ENCODE measurements around the gene PLCD4.
A peak's percentile ranks its signal among the peaks of the same experiment; 100 is the strongest.

Gene PLCD4

GRCh38 chr2:218622606-218623365 lies 15.1 kb downstream of the PLCD4 start:
- no peak for DNase-seq

- no peak for DNase-seq
Measured at GRCh38 chr2:218623366-218623705, 15.6 kb downstream of the PLCD4 start.

- DNase-seq, result no peak
Measured at GRCh38 chr2:218626369-218626768, 18.7 kb downstream of the PLCD4 start.

DNA sequence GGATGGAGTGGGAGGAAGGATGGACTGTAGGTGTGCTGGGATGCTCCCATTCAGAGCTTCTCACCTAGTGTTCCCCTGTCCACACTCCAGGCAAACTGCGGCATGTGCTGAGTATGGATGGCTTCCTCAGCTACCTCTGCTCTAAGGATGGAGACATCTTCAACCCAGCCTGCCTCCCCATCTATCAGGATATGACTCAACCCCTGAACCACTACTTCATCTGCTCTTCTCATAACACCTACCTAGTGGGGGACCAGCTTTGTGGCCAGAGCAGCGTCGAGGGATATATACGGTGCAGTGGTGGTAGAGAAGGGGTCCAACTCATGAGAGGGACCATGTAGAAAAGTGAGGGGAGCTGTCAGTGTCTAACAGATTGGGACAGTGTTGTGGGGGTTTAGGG lies 20.2 kb downstream of the PLCD4 start:
- no peak for DNase-seq

DNA sequence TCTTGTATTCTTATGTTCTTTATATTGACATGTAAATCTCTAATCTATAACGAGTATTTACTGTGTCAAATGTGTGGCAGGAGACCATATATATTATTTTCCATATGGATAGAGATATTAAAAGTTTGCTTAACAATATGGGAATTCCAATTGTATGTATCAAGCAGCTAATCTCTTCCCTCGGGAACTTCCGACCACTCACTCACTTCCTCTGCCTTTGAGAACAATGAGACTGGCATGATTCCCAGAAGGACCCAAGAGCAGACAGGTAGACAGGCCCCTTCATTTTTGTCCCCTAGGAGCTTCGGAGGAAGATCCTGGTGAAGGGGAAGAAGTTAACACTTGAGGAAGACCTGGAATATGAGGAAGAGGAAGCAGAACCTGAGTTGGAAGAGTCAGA lies 24.1 kb downstream of the PLCD4 start:
- DNase-seq, result no peak

DNA sequence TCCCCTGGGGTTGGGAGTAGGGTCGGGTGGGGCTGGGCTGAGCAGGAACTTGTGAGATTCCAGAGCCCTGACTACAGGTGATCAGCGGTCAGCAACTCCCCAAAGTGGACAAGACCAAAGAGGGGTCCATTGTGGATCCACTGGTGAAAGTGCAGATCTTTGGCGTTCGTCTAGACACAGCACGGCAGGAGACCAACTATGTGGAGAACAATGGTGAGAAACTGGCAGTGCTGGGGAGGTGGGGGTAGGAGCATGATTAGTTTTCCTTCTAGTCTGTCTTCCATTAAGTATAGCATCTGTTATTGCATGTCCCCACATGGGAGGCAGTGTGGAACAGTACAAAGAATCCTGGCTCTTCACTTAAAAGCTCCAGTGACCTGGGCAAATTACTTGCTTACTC lies 28.0 kb downstream of the PLCD4 start:
- no peak for DNase-seq

DNA sequence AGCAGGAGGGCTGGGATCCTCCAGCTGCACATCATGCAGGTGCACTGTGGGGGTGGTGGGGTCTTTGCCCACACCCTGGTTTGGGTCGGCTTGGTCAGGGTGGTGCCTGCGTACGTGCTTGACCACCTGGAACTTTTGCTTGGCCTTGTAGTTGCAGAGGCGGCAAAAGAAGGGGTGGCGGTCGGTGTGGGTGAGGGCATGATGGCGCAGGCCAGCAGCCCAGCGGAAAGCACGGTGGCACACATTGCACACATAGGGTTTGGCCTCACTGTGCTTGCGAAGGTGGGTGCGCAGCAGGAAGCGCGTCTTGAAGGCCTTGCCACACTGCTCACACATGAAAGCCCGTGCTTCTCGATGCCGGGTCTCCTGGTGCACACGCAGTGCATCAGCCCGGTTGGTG lies 30.7 kb downstream of the PLCD4 start:
- no peak for DNase-seq

DNA sequence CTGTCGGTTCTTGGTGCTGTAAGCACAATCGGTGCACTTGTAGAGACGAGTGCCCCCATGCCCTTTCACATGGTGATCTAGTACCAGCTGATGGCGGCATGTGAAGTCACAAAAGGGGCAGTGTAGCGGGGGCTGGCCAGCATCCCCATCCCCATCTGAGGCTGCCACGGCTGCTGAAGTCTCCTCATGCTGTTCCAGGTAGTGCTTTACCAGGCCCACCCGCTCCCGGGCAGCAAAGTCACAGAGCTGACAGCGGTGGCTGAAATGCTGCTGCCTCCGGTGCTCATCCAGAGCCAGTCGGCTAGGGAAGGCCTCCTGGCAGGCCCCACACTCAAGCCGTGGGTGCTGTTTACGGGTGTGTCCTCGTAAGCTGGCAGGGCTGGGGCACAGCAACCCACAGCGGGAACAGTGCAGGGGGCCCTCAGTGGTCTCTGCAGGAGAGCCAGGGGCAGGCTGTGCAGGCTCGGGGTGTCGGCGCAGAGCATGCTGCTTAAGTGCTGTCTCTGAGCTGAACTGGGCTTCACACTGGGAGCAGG lies 34.5 kb downstream of the PLCD4 start:
- DNase-seq, result no peak

GRCh38 chr2:218642786-218643185 lies 35.1 kb downstream of the PLCD4 start:
- DNase-seq, result no peak

DNA sequence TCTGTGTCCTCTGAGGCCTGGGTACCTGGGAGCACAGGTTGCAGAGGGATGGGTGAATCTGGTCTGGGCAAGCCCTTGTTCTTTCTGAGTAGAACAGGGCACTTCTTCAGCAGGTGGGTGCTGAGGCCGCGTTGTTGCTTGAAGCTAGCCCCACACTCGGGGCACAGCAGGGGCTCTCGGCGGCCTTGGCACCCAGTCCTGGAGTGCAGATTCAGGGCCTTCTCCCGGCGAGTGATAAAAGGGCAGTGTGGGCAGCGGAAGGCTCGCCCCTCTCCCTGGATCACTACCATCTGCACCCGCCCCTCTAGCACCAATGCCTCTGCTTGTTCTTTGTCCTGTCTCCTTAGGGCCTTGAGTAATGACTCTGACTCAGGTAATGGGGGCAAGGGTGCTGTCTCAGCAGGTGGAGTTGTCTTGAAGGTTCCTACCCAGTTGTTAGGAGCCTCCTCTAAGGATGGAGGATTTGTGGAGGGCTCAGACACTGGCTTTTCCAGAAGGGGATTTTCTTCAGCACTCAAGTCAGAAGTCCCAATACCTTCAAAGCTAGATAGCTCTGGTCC lies 36.1 kb downstream of the PLCD4 start:
- no peak for DNase-seq

GRCh38 chr2:218644721-218645120 lies 37.0 kb downstream of the PLCD4 start:
- DNase-seq, result no peak

DNA sequence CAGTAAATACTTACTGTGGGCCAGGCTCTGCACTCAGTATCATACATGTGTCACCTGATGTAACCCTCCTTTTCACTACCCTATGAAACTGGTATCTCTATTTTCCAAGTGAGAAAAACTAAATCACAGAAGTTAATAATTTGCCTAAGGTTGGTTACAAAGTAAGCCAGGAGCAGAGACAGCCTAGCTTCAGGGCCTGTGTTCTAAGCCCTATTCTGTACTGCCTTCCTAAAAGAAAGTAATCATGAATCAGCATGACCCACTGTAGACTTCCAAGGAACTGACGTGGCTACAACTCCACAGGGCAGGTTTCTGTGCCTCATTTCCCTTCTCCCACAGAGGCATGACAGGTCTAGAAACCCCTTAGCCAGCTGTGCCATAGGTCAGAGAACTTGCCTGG lies 37.4 kb downstream of the PLCD4 start:
- no peak for DNase-seq

- DNase-seq, result peak; percentile 14 to 27
Measured at GRCh38 chr2:218648088-218648786, 40.5 kb downstream of the PLCD4 start.

DNA sequence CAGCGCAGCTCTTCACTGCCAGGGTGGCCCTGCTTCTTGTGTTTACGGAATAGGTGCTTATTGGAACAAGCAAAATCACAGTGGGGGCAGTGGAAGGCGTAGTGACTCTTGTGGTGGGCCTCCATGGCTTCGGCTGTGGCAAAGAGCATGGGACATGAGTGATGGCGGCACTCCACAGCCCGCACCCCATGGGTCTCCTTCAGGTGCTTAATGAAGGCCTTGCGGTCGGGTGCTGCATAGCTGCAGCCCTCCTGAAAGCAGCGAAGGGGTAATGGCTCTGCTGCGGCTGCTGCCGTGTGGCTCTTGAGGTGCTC lies 41.0 kb downstream of the PLCD4 start:
- no peak for DNase-seq

GRCh38 chr2:218655751-218656150 lies 48.1 kb downstream of the PLCD4 start:
- DNase-seq, result no peak

DNA sequence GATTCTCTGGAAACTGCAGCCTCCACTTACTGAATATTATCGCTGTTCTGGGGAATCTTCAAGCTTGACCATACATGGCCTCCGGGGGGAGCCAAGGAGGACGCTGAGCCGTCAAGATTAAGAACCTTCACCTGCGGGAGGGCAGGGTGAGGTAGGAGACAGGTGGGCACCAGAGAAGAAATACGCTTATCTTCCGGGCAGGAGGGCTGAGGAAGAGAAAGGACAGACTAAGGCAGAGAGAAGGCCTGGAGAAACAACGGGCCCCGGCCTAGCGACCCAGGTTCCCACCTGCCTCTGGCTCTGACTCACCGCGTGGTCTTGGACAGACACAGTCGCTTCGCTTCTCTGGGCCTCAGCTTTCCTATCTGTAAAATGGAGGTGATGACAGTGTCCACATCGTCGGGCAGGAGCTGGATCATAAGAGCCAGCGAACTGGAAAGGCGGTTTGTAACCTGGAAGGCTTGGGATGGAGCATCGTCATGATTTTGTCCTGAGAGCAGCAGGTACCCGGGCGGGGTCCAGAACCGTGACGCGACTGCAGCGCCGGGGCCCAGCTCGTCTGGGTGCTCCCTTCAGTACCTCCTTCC lies 51.1 kb downstream of the PLCD4 start:
- peak; percentile 16 to 33 for DNase-seq

- peak; percentile 78 to 81 for DNase-seq
Measured at GRCh38 chr2:218659258-218659987, 51.7 kb downstream of the PLCD4 start, which contains the start of the genes BCS1L and ZNF142. Gene BCS1L (plus strand): TSS chr2:218659683. CDS start chr2:218660988, 1,305 bp downstream. Gene ZNF142 (minus strand): TSS chr2:218659623. CDS start chr2:218656429, 3,194 bp downstream.

GRCh38 chr2:218659988-218660358 lies 52.3 kb downstream of the PLCD4 start:
- no peak for DNase-seq

DNA sequence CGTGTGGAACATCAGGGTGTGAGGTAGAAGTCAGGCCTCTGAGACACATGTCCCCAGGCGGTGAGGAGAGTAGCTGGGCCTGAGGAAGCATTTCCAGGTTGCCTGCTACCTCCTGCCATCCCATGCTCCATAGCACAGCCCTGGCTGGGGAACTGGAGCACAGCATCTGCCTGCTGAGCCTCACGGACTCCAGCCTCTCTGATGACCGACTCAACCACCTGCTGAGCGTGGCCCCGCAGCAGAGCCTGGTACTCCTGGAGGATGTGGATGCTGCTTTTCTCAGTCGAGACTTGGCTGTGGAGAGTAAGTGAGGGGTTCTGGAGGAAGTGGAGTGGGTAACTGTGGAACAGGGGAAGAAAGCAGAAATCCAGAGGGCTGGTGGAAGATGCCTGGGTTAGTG lies 54.7 kb downstream of the PLCD4 start:
- DNase-seq, result no peak

GRCh38 chr2:218662827-218663226 lies 55.1 kb downstream of the PLCD4 start:
- no peak for DNase-seq

DNA sequence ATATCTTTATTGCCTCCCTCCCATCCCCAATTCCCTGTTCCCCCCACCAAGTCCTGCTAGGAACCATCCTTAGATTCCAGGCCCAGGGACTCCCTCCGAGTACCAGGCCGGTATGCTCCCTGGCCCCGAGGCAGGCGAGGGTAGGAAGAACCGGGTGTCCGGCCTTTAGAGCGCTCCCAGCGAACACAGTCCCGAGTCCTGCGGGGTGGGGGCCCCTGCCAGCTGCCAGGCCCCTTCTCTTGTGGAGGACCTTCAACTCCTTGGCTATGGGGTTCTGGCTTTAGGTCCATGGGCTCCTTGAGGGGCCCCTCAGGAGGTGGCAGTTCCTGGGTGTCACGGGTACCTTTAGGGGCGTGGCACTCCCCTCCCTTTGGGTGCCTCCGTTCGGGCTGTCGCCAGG lies 56.2 kb downstream of the PLCD4 start:
- no peak for DNase-seq

DNA sequence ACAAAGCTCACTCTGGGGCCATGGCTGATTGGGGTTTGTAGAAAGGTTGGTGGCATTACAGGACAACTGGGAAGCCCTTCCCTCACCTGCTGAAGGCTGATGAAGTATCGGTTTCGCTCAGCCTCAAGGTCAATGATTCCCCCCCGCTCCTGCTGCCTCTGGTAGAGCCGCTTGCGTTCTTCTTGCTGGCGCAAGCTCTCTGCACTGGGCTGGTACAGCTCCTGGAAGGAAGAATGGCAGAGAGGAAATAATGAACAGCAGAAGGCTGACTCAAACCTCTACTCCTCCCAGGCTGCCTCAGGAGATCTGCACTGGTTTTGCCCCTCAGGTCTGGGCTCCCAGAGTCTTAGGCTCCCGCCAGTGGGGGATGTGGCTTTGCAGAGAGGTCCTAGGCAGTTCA lies 57.0 kb downstream of the PLCD4 start:
- DNase-seq, result no peak

DNA sequence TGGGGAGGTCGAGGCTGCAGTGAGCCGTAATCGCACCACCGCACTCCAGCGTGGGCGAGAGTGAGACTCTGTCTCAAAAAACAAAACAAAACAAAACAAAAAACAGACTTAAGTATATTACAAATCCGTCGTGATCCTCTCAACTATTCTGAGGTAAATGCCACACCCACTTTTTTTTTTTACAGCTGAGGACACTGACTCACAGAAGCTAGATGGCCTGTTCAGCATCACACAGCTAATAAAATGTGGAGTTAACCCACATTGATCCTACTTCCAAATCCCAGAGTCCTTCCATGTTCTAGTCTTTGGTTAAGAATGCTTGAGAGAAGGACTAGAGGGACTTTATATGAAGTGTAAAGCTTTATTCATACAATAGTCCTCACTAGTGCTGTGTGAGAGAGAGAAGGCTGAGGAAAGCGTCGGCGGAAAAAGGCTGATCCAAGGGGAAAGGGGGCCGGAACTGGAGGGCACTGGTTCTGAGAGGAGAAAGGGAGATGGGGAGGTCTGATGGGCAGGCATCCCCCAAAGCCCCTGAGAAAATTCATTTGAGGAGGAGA lies 63.5 kb downstream of the PLCD4 start:
- no peak for DNase-seq

All from Kasumi-1 (cell line).